HG03575 (cell line): Measurements from ENCODE around the gene NTN4.
"Not testable (repeated sequence)": the region's sequence is repeated elsewhere in the genome, so short reads cannot be mapped to it uniquely, and the experiment has no call there.

Source experiments
- ATAC-seq: cut with Tn5 transposase; IDR thresholded peaks from one replicate; pipeline ENCODE4 v1.9.1; 2021; ENCODE audit not compliant: unreplicated experiment, insufficient number of reproducible peaks, low FRiP score; ENCODE audit errors: extremely low read depth

NTN4 gene

GRCh38 chr12:95760371-95760770 lies 30.2 kb downstream of the NTN4 start:
- ATAC-seq = no peak

GRCh38 chr12:95759718-95760117 lies 30.8 kb downstream of the NTN4 start:
- no peak for ATAC-seq

- no peak for ATAC-seq
Observed at GRCh38 chr12:95759039-95759438, 31.5 kb downstream of the NTN4 start.

GRCh38 chr12:95756362-95756761 lies 34.2 kb downstream of the NTN4 start:
- no peak for ATAC-seq

- ATAC-seq = no peak
Observed at GRCh38 chr12:95755261-95755865, 35.2 kb downstream of the NTN4 start.

- not testable (repeated sequence) for ATAC-seq
Observed at GRCh38 chr12:95746062-95746461, 44.5 kb downstream of the NTN4 start.

GRCh38 chr12:95742586-95742985 lies 48.0 kb downstream of the NTN4 start:
- ATAC-seq = no peak

GRCh38 chr12:95741635-95742034 lies 48.9 kb downstream of the NTN4 start:
- no peak for ATAC-seq

- no peak for ATAC-seq
Observed at GRCh38 chr12:95740751-95741150, 49.8 kb downstream of the NTN4 start.

- no peak for ATAC-seq
Observed at GRCh38 chr12:95739561-95740313, 50.8 kb downstream of the NTN4 start.

GRCh38 chr12:95738024-95738611 lies 52.4 kb downstream of the NTN4 start:
- ATAC-seq = no peak

- no peak for ATAC-seq
Observed at GRCh38 chr12:95736631-95737030, 53.9 kb downstream of the NTN4 start.

- not testable (repeated sequence) for ATAC-seq
Observed at GRCh38 chr12:95735728-95736127, 54.8 kb downstream of the NTN4 start.

GRCh38 chr12:95733141-95733825 lies 57.3 kb downstream of the NTN4 start:
- ATAC-seq = no peak

GRCh38 chr12:95731519-95731958 lies 59.0 kb downstream of the NTN4 start:
- no peak for ATAC-seq

- ATAC-seq = no peak
Observed at GRCh38 chr12:95730457-95730856, 60.1 kb downstream of the NTN4 start.

GRCh38 chr12:95726903-95727302 lies 63.7 kb downstream of the NTN4 start:
- ATAC-seq = no peak

GRCh38 chr12:95724767-95725166 lies 65.8 kb downstream of the NTN4 start:
- ATAC-seq = no peak

- no peak for ATAC-seq
Observed at GRCh38 chr12:95723693-95724384, 66.7 kb downstream of the NTN4 start.
